Prostate gland (tissue), 2 donors: ENCODE results near the gene STARD6. TPM values are rescaled to one million over a fixed set of nuclear protein-coding genes. Genes with fewer than 3 reads are reported as not detected.

Experiments used
- DNase-seq: peaks from one replicate; pipeline ENCODE4 v3.0.0-alpha.2; 2019; ENCODE audit warnings: low spot score
- H3K27ac ChIP-seq, 2 donors: fragments of 200-600 bp; sonication (generic); 2 replicates each; pipeline ENCODE4 v1.5.1; 2017 to 2019
- H3K27me3 ChIP-seq: fragments of 200-600 bp; sonication (generic); replicated peaks from 2 replicates; pipeline ENCODE4 v1.5.1; 2019; ENCODE audit not compliant: insufficient read depth
- H3K36me3 ChIP-seq, 2 donors: fragments of 200-600 bp; sonication (generic); 1 replicate in 1 of 2; 2 replicates in 1 of 2; pipeline versions ENCODE4 v1.5.1 to v1.8.1; 2017 to 2019
- H3K4me1 ChIP-seq: fragments of 200-600 bp; sonication (generic); replicated peaks from 2 replicates; pipeline ENCODE4 v1.5.1; 2019
- H3K4me3 ChIP-seq, 2 donors: fragments of 200-600 bp; sonication (generic); 2 replicates each; pipeline ENCODE4 v1.5.1; 2017 to 2019
- H3K9me3 ChIP-seq: fragments of 200-600 bp; sonication (generic); 2 replicates; pipeline ENCODE4 v1.5.1; 2017
- POLR2A ChIP-seq: fragments of 450-650 bp; IDR thresholded peaks from one replicate; pipeline ENCODE4 v1.6.1; 2016; ENCODE audit warnings: antibody characterized with exemption, mild to moderate bottlenecking
- POLR2AphosphoS5 ChIP-seq: sonication (generic); formaldehyde crosslinking; IDR thresholded peaks from one replicate; pipeline ENCODE4 v1.6.1; 2017; ENCODE audit warnings: antibody characterized with exemption
- WGBS: methylation state at CpG from one replicate; pipeline ENCODE4 v1.1.5; 2018; 5-methylcytosine and 5-hydroxymethylcytosine counted together
- intact Hi-C: fragments of 100-400 bp; cut with DNase I; formaldehyde crosslinking; loops from one replicate; pipeline ENCODE4 v1.14.2; 2022
- total RNA-seq, 2 donors: library from RNA; depleted of rRNA; stranded (reverse); fragments of >200 nt; gene quantifications; one replicate each; pipeline ENCODE4 v1.1.0, GENCODE V29; 2016
- TF ChIP-seq, protein P1 (sequence below), 4 experiments: fragments of 200-600 bp in 2 of 4; fragments of 450-650 bp in 2 of 4; sonication (generic) in 2 of 4; IDR thresholded peaks; 1 replicate in 3 of 4; 2 replicates in 1 of 4; pipeline ENCODE4 v1.5.1; 2016 to 2019; ENCODE audit warnings: antibody characterized with exemption in 4 of 4, mild to moderate bottlenecking in 2 of 4, moderate library complexity in 2 of 4

Gene STARD6, protein sequence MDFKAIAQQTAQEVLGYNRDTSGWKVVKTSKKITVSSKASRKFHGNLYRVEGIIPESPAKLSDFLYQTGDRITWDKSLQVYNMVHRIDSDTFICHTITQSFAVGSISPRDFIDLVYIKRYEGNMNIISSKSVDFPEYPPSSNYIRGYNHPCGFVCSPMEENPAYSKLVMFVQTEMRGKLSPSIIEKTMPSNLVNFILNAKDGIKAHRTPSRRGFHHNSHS
- not detected for total RNA-seq

DNA sequence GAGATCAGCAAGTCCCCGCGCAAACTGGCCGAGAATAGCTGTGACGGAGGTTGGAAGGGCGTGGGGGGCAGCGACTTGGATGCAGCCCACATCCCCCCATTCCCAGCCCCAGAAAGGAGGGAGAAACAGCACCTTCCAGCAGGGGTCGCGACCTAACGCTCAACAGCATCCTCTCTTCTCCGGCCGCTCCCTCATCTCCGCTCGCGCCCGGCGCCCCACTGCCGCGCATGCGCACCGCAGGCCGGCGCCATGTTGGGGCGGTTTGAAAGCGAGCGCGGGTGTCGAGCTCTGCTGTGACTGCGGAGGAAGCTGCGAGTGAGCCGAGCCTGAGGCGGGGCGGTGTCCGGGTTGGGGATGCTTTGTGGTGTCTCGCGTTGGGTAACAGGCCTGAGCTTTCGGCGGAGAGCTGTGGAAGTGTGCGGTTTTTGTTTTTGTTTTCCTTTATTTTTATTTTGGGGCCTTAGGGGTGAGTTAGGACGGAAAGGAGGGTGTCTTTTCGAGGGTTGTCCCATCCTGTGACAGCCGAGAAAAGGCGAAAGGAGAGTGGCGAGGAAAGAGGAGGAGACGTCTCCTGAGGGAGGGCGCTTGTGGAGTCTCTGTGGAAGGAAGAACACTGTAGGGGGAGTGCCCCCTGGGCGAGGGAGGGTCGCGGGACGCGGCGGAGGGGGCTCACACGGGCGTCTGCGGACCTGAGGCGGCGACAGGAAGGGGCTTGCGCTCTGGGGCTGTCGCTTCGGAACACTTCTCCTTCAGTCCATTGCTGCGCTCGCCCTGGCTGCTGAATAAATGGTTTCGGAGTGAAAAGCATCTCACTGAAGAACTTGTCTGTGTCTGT is at the start of gene STARD6, which contains the start of gene C18orf54:
Gene STARD6, minus strand, starts transcription at position 199 of the 835 bp plus-strand sequence. CDS start 3,285 bp downstream, outside the sequence.
Gene C18orf54, plus strand, starts transcription at position 247 of the 835 bp plus-strand sequence. CDS start 2,667 bp downstream, outside the sequence.
- Histone ChIP-seq H3K4me3 (peak within 1 kb of the TSS; percentile 54 to 55), H3K36me3 (no peaks in the 10 kb centered on the region), H3K9me3 (no peaks in the 10 kb centered on the region), H3K4me1 (no peaks in the 10 kb centered on the region), H3K27ac (peak within 1 kb of the TSS in 1 of 2 donors; percentile 38), H3K27me3 (no peaks in the 10 kb centered on the region)
- TF ChIP-seq, protein P1, sequence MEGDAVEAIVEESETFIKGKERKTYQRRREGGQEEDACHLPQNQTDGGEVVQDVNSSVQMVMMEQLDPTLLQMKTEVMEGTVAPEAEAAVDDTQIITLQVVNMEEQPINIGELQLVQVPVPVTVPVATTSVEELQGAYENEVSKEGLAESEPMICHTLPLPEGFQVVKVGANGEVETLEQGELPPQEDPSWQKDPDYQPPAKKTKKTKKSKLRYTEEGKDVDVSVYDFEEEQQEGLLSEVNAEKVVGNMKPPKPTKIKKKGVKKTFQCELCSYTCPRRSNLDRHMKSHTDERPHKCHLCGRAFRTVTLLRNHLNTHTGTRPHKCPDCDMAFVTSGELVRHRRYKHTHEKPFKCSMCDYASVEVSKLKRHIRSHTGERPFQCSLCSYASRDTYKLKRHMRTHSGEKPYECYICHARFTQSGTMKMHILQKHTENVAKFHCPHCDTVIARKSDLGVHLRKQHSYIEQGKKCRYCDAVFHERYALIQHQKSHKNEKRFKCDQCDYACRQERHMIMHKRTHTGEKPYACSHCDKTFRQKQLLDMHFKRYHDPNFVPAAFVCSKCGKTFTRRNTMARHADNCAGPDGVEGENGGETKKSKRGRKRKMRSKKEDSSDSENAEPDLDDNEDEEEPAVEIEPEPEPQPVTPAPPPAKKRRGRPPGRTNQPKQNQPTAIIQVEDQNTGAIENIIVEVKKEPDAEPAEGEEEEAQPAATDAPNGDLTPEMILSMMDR (IDR thresholded peaks at IDR 0.05), result peak in 3 of 4 experiments; percentile 20 to 46 (median 34)
- TF ChIP-seq POLR2AphosphoS5 (peak; percentile 93), POLR2A (peak; percentile 38)
- intact Hi-C loops, result loop anchor here (10.0 kb wide), 1 partner anchor 133 kb away; the partner anchor contains the start of gene MBD2
- under 1% methylated on average over 62 of the region's 62 CpGs for WGBS
- DNase-seq, result peak; percentile 76

DNA sequence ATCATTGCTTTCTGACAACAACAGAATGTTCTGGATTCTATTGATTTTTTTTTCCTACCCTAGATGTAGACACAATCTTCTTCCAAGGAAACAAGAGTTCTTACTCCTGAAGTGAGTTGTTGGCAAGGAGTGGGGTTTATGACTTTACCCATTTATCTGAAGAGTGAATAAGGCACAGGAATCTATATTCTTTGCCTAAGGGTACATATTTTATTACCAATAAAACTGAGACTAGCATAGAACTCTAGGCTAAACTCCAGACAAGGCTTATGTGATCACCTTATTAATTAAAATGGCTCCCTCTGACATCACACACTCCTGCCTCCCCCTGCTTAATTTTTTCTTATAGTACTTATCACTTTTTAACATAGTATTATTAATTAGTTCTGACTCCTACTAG is 47.6 kb upstream of the STARD6 start:
- intact Hi-C loops, result no loop called here
- H3K4me1 ChIP-seq, result no peaks in the 10 kb centered on the region

DNA sequence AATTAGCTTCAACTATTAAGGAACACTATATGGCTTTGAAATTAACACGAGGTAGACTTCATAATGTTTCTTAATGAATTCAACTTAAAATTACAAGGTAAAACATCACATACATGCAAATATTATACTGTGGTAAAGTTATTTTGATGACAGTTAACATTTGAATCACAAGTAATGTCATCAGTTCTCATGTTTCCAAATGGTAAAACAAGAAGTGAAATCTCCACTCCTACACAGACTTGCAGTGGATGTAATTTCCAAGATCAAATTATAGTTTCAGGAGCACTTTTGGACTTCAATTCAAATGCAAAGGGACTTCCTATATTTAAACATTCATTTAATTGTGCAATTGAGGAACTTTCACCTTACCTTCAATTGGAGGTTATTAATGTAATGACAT is 39.1 kb upstream of the STARD6 start:
- no peak for DNase-seq
- no peaks in the 10 kb centered on the region for H3K9me3 ChIP-seq
- no peaks in the 10 kb centered on the region for H3K27me3 ChIP-seq
- H3K4me3 ChIP-seq, result no peak overlapping the region
- no peaks in the 10 kb centered on the region for H3K36me3 ChIP-seq
- TF ChIP-seq POLR2AphosphoS5, result no peak
- TF ChIP-seq POLR2A, result no peak
- TF ChIP-seq, protein P1 (IDR thresholded peaks at IDR 0.05), result no peak
- intact Hi-C loops, result loop anchor here (10.0 kb wide), 2 partner anchors 278 to 588 kb away; no protein-coding TSS in a partner anchor
- 85% methylated on average over 1 of the region's 1 CpG for WGBS
- H3K4me1 ChIP-seq, result no peaks in the 10 kb centered on the region
- H3K27ac ChIP-seq, result no peak overlapping the region

More for the DNA sequence above, 47.6 kb upstream of the STARD6 start:
- no peak for DNase-seq
- Histone ChIP-seq H3K27me3 (no peaks in the 10 kb centered on the region), H3K4me3 (no peak overlapping the region), H3K36me3 (no peaks in the 10 kb centered on the region), H3K27ac (no peak overlapping the region), H3K9me3 (no peaks in the 10 kb centered on the region)
- TF ChIP-seq, protein P1 (IDR thresholded peaks at IDR 0.05), result no peak
- TF ChIP-seq POLR2AphosphoS5, result no peak
- no peak for TF ChIP-seq POLR2A

DNA sequence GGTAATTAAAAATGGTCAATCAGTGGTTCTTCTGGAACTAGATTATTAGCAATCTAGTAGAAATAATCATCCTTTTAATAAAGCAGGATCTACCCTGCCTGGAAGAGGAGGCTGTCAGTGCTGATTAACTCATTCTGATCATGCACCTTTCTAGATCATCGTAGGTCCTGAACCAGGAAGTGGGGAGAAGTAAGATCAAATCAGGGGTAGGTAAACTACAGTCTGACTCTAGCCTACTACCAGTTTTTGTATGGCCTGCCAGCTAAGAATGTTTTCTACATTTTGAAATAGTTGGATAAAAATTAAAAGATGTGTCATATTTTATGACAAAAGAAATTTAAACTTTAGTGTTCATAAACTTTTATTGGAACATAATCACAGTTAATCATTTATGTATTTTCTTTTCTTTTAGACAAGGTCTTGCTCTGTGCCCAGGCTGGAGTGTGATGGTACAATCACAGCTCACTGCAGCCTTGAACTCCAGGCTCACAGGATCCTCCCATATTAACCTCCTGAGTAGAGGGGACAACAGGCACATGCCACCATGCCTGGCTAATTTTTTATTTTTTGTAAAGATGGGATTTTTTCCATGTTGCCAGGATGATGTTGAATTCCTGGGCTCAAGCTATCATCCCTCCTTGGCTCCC is 36.1 kb upstream of the STARD6 start:
- 71% methylated on average over 1 of the region's 1 CpG for WGBS
- no peaks in the 10 kb centered on the region for H3K9me3 ChIP-seq
- H3K36me3 ChIP-seq, result no peaks in the 10 kb centered on the region
- no peak overlapping the region for H3K27ac ChIP-seq
- no peaks in the 10 kb centered on the region for H3K27me3 ChIP-seq
- no peaks in the 10 kb centered on the region for H3K4me1 ChIP-seq
- no peak overlapping the region for H3K4me3 ChIP-seq
- DNase-seq, result no peak
- intact Hi-C loops, result loop anchor here (10.0 kb wide), 2 partner anchors 281 to 591 kb away; no protein-coding TSS in a partner anchor
- TF ChIP-seq POLR2A (no peak), POLR2AphosphoS5 (no peak)
- TF ChIP-seq, protein P1 (IDR thresholded peaks at IDR 0.05), result no peak
